Stimulated activated CD8-positive, alpha-beta memory T cell treated with anti-CD3 and anti-CD28 coated beads, Interleukin-2, amount 100 ng/mL, for 1 hour (primary cell): ENCODE results near the gene SBF2.
"Not testable (repeated sequence)": the region's sequence is repeated elsewhere in the genome, so short reads cannot be mapped to it uniquely, and the experiment has no call there.

Source experiments
- DNase-seq, 2 donors: peaks; one replicate each; pipeline ENCODE4 v3.0.0-alpha.2; 2020; ENCODE audit warnings: low read depth in 2 of 2

Gene SBF2

DNA sequence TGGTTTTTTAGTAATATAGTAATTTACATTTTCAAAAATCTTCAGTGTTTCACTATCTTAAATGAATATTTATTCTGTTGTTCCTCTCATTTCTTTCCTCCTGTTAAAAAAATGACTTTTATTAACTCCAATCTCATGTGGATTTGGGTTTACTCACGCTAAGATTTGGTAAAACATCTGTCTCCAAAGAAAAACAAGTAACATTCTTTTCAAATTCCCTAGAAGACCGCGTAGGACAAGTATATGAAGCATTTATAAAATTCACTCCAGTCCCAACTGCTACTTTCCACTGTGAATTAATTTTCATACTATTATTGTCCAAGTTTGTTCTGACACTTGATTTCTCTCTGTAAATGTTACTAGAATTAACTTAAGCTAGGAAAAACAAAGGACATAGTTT is 26.2 kb downstream of the SBF2 start:
- DNase-seq = no peak

DNA sequence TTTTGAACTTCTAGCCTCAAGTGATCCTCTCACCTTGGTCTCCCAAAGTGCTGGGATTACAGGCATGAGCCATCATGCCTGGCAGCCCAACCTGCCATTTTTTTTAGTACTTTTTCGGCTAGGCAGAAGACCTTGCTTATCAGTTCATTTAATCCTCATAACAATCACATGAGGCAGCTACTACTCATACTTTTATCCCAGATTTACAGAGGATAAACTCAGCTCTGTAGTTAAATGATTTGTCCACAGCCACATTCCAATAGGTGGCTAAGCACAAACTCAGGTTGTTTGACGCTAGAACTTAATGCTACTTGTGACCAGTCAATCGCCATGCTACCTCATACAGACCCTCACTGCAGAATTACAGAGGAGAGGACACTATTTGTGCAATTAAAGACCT is 28.1 kb downstream of the SBF2 start:
- no peak for DNase-seq

DNA sequence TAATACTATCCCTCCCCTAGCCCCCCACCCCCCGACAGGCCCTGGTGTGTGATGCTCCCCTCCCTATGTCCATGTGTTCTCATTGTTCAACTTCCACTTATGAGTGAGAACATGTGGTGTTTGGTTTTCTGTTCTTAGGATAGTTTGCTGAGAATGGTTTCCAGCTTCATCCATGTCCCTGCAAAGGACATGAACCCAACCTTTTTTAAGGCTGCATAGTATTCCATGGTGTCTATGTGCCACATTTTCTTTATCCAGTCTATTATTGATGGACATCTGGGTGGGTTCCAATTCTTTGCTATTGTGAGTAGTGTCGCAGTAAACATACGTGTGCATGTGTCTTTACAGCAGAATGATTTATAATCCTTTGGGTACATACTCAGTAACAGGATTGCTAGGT is 29.3 kb downstream of the SBF2 start:
- DNase-seq = not testable (repeated sequence)

DNA sequence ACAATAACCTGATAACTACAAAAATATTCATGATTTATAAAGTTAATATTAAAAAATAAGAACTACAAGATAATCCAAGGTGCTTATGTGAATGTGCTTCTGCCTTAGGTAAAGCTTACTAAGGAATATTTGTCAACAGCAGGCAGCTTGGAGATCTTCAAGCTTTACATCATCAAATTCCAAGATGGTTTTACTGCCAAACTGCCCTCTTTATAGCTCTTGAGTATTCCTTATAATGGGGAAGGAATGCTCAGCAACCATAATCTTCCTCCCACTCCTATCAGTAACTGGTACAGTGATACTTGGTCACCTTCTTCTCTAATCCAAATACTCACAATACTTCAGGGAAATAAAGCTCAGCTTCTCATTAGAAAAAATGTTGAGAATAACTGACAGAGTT is 30.1 kb downstream of the SBF2 start:
- DNase-seq = no peak

DNA sequence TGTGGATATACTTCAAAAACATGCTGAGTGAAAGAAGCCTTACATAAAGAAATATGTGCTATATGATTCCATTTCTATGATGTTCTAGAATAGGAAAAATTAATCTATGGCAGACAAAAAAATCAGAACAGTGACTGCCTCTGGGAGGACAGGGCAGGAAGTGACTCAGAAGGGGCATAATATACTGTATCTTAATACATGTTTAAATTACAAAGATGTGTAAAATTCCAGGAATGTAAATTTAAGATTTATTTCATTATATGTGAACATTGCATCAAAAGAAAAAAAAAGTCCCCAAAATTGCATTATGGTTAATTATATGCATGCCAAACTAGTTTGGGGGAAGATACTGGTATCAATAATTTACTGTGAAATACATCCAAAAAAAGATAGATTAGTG is 32.2 kb downstream of the SBF2 start:
- no peak for DNase-seq

DNA sequence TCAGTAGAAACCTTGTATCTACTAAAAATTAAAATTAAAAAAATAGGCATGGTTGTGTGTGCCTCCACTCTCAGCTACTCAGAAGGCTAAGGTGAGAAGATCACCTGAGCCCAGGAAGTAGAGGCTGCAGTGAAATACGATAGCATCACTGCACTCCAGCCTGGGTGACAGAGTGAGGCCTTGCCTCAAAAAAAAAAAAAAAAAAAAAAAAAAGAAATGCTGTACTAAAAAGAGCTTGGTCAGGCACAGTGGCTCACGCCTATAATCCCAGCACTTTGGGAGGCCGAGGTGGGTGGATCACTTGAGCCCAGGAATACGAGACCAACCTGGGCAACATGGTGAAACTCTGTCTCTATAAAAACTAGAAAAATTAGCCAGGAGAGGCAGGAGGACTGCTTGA is 36.5 kb downstream of the SBF2 start:
- DNase-seq = no peak

DNA sequence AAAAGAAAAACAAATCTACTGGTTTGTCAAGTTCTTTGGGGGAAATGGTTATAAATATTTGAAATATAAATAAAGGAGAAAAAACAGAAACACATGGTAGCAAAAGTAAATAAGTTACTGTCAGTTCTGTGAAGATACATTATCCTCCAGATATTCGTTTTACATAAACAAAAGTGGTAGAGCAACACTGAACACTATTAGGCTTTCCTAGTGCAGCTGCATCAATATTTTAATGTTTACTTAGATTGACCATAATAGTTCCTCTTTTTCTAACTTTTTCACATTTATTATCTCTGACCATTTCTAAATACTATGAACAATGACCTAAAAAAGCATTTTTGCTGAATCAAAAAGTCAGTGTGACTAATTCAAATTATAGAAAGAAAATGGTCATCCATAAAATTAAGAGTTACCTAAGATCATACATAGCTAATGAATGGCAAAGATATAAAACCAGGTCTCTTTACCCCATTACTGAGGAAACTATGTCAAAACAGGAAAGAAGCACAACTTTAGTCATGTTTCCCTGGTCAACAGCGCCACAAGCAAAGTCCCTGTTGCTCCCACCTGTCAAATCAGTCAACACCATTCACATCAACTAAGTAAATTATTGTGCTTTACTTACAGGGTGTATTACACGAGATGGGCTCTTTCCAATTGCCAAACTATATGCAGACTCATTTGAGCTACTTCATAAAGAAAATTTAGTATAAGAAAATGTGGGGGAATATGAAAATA is 38.5 kb downstream of the SBF2 start:
- no peak for DNase-seq

DNA sequence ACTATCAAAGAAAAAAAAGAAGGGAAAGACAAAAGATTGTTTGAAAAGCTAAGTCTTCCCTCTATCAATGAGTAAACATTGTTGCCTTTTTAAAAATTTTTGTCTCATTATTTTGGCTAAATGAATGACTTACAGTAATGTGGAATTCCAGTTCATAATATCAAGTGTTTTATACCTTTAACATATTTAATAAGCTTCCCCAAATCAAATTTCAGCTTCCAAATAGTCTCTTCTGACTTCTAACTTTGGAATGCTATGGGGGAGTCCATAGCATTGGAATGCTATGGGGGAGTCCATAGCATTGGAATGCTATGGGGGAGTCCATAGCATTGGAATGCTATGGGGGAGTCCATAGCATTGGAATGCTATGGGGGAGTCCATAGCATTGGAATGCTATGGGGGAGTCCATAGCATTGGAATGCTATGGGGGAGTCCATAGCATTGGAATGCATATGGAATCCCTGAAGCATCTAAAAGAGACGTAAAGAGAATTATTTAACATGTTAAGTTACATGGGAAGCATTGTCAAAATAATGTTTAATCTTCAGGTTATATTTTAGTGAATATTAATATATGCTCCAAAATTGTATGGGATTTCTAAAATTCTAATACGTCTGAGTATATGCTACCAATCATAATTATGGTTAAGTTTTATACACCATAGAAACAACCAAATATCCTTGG is 44.4 kb downstream of the SBF2 start:
- DNase-seq = not testable (repeated sequence)

DNA sequence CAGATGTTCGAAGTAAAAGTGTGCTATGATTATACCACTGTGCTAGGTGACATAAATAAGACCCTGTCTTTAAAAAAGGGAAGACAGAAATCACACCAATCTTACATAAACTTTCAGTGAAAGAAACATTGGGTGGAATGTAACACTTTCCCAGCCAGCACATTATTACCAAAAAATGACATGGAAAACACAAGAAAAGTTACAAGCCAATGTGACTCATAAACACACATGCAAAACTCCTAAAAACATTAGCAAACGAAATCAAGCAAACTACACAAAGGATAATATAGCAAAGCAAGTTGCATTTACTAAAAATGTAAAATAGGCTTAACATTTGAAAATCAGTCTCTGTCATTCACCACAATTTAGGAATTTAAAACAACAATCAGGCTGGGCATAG is 47.0 kb downstream of the SBF2 start:
- DNase-seq = no peak

DNA sequence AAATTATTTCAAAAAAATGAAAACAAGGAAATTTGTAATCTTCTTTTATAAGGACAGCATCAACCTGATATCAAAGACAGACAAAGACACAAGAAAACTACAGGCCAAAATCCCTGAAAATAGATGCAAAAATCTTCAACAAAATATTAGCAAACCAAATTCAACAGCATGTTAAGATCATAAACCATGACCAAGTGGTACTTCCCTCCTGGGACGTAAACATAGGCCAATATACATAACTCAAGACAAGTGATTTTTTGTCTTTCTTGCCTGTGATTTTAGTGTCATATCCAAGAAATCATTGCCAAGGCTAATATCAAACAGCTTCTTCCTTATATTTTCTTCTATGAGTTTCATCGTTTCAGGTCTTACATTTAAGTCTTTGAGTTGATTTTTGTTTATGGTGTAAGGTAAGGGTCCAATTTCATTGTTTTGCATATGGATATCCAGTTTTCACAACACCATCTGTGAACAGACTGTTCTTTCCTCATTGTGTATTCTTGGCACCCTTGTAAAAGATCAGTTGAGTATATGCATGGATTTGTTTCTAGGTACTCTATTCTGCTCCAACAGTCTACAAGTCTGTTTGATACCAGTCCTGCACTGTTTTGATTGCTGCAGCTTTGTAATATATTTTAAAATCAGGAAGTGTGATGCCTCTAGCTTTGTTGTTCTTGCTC is 50.0 kb downstream of the SBF2 start:
- no peak for DNase-seq

DNA sequence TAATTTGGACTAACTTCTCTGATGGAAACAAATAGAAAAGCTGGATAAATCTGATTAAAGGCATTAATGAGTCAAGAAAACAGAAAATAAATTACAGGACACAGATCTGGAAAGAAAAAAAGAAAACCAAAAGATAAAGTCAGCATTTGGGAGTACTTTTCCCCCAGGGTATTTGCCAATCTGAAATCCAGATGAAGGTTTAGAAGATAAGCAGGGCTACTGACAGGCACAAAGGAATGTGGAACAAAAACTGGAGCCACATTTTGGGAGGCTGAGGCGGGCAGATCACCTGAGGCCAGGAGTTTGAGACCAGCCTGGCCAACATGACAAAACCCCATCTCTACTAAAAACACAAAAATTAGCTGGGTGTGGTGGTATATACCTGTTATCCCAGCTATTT is 57.2 kb downstream of the SBF2 start:
- no peak for DNase-seq

DNA sequence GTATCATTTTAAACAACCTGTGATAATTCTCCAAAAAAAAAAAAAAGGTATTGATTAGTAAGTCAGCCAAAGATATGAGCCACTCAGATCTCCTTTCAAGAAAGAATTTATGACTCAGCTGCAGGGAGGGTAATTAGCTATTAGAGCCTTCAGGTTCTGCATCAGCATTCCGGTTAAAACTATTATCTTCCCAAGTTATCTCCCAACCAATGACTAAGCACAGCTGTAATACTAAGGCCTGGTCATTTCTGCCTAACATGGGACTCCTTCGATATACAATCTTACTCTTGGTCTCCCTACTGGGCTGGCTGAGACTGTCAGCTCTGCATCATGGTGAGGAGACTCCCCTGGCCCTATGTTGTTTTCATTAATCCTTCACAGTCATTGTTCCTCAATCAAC is 60.4 kb downstream of the SBF2 start:
- no peak for DNase-seq

DNA sequence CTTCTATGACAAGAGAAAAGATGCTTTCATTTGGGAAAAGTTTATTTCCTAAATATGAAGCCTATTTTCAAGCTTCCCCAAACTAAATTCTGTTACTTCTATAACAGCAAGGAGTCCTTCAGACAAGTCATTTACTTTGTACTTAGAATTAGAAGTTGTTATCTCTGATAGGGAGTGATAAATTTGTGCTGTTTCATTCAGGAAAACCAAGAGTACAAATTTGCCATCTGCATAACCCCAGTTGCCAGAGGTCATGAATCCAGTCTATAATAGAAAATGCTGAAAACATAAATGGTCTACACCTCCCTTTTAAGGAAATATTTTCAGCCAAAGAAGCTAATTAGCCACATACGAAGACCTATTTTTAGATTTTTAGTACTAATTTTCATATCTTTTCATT is 61.3 kb downstream of the SBF2 start:
- DNase-seq = no peak

DNA sequence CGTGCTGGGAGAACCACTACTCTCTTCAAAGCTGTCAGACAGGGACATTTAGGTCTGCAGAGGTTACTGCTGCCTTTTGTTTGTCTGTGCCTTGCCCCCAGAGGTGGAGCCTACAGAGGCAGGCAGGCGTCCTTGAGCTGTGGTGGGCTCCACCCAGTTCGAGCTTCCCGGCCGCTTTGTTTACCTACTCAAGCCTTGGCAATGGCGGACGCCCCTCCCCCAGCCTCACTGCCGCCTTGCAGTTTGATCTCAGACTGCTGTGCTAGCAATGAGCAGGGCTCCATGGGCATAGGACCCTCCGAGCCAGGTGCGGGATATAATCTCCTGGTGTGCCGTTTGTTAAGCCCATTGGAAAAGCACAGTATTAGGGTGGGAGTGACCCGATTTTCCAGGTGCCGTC is 62.2 kb downstream of the SBF2 start:
- DNase-seq = not testable (repeated sequence)

DNA sequence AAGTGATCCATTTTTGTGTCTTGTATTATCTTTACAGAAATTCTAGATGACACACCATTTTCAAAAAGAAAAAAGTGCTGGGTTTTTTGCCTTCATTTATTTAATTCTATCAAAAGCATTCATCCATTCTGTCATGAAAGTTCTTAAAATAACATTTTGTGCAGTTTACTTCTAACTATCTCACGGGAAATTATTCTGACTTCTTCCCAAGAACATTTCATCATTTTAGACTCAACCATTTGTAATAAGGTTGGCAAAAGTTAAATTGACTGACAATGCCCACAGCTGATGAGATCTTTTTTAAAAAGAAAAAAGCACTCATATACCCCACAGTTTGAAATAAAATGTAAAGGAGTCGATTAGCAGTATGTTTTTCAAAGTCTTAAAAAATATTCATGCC is 68.5 kb downstream of the SBF2 start:
- DNase-seq = no peak

DNA sequence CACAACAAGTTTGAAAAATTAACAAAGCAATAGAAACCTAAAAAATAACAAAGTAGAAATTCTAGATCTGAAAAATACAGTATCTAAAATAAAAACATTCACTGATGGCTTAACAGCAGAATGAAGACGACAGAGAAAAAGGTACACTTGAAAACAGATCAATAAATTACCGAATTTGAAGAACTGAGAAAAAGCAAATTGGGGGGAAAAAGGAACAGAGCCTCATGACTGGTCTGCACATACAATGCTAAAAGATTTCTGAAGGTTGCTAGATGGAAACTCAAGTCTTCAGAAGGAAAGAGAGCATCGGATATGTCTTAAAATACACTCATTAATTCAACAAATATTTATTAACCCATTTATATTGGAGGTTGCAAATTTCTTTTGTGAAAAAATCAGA is 71.6 kb downstream of the SBF2 start:
- DNase-seq = no peak

DNA sequence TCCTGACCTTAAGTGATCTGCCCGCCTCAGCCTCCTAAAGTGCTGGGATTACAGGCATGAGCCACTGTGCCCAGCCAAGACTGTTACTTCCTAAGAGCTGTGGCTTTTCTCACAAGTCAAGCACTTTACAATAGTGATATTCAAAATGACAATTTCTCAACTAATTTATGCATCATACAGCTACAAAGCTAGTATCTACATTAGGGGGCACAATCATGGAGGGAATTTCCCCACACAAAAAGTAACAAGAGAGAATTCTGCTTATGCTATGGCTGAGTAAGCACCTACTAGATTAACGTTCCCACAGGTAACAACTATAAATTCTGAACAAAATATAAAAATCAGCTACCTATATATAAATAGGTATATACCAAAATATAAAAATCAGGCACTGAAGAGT is 72.7 kb downstream of the SBF2 start:
- DNase-seq = no peak

DNA sequence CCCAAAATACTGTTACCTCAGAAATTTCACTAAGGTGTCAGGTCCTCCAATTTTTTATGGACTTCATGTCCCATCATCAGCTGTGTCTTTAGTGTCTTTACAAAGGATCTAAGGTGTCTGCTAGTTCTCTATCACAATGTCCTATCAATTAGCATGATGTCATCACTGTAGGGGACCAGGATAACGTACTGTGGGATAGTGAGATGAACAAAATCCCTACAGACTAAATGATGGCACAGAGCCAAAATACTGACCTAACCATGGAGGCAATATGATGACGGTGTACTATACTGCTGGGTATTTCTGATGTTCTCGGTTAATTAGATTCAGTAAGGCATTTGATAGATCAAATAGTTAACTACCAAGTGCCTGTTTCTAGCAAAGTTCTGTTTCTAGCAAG is 82.5 kb downstream of the SBF2 start:
- no peak for DNase-seq

DNA sequence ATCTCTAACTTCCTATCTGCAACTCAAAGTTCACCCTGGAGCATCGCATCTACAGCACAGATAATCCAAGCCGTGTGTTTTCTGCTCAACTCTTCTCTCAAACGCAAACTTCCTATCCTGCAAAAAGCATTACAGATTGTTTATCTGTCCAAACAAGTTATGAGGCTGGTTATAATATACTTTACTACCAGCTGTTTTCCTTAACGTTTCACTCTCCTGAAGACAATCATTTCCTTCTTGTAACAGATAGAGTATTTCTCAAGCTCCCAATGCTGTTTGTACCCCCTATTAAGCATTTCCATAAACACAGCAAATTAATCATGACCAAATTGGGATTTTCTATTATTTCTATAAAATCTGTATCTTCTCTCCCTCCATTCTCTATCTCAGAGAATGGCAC is 84.7 kb downstream of the SBF2 start:
- DNase-seq = no peak

DNA sequence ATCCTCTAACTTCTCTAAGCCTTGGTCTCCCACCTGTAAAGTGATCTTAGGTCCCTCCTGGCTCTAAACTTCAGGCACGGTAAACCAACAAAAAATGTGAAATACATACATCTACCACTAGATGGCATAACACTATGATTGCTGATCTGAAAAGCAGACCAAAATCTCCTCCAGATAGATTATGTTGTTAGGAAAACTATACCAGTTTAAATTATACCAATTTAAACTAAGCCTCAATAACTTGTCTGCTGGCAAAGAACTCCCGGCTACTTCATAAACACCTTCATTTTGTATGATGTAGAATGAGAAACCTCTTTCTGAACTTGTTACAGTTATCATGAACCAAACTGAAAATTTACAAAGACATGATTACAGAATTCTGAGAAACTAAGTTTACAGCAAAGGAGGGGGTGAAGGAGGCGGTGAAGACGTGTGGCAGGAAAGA is 85.9 kb downstream of the SBF2 start:
- no peak for DNase-seq

DNA sequence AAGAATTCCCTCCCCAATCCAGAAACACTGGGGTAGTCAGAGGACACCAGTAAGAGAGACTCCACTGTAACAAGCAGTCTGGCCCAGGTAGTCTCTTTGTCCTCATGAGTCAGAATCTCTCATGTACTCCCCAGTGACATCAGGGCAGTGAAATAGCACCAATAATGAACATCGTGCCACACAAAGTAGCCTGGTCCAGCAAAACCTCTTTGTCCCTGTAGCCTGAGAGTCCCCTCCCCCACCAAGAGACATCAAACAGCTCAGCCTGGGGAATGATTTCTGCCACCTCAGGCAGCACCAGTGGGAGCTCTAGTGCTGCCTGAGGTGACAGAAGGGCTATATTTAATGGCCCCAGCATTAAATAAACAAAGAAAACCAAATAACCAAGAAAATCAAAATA is 88.1 kb downstream of the SBF2 start:
- DNase-seq = no peak

DNA sequence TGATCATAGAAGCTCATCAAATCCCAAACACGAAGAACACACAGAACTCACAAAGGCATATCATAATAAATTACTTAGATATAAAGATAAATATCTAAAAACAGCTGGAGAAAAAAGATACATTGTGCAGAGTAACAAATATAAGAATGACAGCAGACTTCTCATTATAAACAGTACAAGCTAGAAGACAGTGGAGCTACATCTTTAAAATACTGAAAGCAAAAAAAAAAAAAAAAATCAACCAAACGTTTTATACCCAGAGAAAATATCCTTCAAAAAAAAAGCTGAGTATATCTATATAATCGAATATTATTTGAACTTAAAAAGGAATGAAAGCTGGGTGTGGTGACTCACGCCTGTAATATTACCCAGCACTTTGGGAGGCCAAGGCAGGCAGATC is 90.0 kb downstream of the SBF2 start:
- DNase-seq = no peak

DNA sequence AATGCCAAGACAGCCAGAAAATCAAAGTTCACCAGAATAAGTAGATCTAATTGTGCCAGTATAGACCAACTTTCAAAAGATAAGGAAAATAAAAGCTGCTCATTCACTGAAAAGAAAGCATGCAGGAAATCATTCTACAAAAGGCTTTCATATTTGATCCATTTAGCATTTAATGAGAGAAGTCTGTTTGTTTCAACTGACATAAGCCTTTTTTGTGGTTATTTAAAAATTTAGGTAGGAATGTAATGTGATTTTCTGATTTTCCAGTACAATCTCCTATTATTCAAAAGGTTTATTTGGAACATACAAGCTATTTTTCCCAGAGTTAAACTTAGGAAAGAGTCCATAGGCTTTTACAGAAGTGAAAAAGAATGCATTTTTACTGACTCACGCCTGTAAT is 92.7 kb downstream of the SBF2 start:
- no peak for DNase-seq
